ENCODE results near the gene LDLRAD1. TPM values are rescaled to one million over a fixed set of nuclear protein-coding genes. Genes with fewer than 3 reads are reported as not detected.
"Not testable (repeated sequence)": the region's sequence is repeated elsewhere in the genome, so short reads cannot be mapped to it uniquely, and the experiment has no call there.

The LDLRAD1 gene
- total RNA-seq, 1 donor: not detected

DNA sequence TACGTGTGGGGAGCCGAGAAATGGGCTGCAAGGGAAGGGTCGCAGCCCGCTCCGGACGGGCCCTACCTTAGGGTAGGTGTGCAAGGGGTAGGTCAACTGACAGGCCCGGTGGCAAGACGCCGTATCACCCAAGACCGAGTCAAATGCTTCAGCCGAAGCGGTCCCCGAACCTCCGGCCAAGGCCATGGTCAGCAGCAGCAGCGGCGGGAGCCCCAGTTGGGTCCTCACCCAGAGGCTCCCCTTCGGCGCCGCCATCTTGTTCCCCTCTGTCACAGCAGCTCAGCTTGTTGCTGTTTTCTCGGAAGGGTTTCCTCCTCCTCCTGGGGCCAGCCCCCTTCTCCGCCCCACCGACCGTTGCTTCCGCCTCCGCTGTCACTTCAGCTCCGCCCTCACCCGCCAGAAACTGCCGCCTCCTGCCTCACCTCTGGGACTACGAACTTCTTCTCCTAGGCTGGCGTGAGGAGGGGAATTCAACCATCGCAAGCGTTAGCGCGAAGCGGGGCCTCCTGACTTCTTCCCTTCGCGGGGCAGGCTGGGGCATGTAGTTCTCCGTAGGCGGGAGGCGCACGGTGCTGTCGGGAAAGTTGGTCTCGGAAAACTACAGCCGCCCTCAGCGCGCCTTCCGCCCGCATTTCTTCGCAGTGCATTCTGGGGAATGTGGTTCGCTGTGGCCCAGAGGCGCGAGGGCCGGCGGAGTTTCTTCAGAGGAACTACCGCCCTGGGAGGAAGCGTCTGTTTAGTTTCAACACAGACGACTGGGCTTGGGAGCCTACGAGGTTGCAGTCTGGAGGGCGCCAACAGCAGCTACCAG lies 35.2 kb upstream of the LDLRAD1 start, which contains the start of the genes TCEANC2 and TMEM59:
Gene TCEANC2, plus strand, starts transcription at position 675 of the 811 bp plus-strand sequence. CDS start 815 bp downstream, outside the sequence.
Gene TMEM59, minus strand, starts transcription at position 271 of the 811 bp plus-strand sequence. Its CDS starts 16 bp downstream, at position 255.
- H3K27ac ChIP-seq (ENCODE audit: low read depth, low read length): peak within 1 kb of the TSS; percentile 86
- no peaks in the 10 kb centered on the region for H3K36me3 ChIP-seq (ENCODE audit: insufficient read depth, low read length)
- no peaks in the 10 kb centered on the region for H3K27me3 ChIP-seq (ENCODE audit: insufficient read depth, low read length)
- H3K9me3 ChIP-seq (ENCODE audit: low read depth, low read length): no peaks in the 10 kb centered on the region
- peaks cover 14% of the 10 kb centered on the region for H4K20me1 ChIP-seq (ENCODE audit: insufficient read depth, low read length)
- peak within 1 kb of the TSS; percentile 95 for H3K4me2 ChIP-seq (ENCODE audit: insufficient read depth, low read length)
- peaks cover 52% of the 10 kb centered on the region for H3K79me2 ChIP-seq (ENCODE audit: insufficient read depth, low read length)
- DNase-seq (ENCODE audit: insufficient read length, low spot score, missing footprints): peak; percentile 95
- H3K4me3 ChIP-seq (ENCODE audit: insufficient read depth, low read length): peak within 1 kb of the TSS; percentile 89
- H2AFZ ChIP-seq (ENCODE audit: low read length): peak within 1 kb of the TSS; percentile 96
- no peak for TF ChIP-seq CTCF (IDR thresholded peaks at IDR 0.05; ENCODE audit: extremely low read depth, low read depth, low read length)
- peaks cover 20% of the 10 kb centered on the region for H3K4me1 ChIP-seq (ENCODE audit: insufficient read depth, low read length)

DNA sequence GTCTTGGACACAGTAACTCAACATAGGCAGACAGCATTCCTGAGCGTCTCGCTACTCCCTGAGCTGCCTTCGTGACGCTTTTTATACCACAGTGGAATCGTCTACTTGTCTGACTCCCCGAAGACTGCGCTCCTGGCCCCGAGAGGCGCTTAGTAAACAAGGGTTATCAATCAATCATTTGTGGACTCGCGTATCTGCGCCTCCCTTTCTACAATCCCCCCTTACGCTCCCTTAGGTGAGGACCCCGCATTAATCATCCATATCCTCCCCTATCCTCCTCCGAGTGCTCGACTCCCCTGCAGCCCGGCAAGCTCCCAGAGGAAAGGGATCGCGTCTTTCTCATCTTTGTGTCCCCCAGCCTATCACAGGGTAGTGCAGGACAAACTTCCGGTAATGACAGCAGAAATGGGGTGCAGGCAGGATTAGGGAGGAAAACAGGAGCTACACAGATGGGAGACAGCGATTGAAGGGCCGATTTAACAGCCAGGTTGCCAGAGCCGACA lies 34.5 kb upstream of the LDLRAD1 start:
- no peaks in the 10 kb centered on the region for H3K9me3 ChIP-seq (ENCODE audit: low read depth, low read length)
- DNase-seq (ENCODE audit: insufficient read length, low spot score, missing footprints): peak; percentile 71
- TF ChIP-seq CTCF (IDR thresholded peaks at IDR 0.05; ENCODE audit: extremely low read depth, low read depth, low read length): no peak
- peaks cover 59% of the 10 kb centered on the region for H3K79me2 ChIP-seq (ENCODE audit: insufficient read depth, low read length)
- peaks cover 27% of the 10 kb centered on the region for H3K4me1 ChIP-seq (ENCODE audit: insufficient read depth, low read length)
- peak overlapping the region; percentile 86 for H3K27ac ChIP-seq (ENCODE audit: low read depth, low read length)
- peak overlapping the region; percentile 93 for H3K4me2 ChIP-seq (ENCODE audit: insufficient read depth, low read length)
- no peaks in the 10 kb centered on the region for H3K36me3 ChIP-seq (ENCODE audit: insufficient read depth, low read length)
- H2AFZ ChIP-seq (ENCODE audit: low read length): peak overlapping the region; percentile 95
- no peaks in the 10 kb centered on the region for H3K27me3 ChIP-seq (ENCODE audit: insufficient read depth, low read length)
- peak overlapping the region; percentile 89 for H3K4me3 ChIP-seq (ENCODE audit: insufficient read depth, low read length)
- H4K20me1 ChIP-seq (ENCODE audit: insufficient read depth, low read length): peaks cover 21% of the 10 kb centered on the region

- no peaks in the 10 kb centered on the region for H3K27me3 ChIP-seq (ENCODE audit: insufficient read depth, low read length)
- H3K4me3 ChIP-seq (ENCODE audit: insufficient read depth, low read length): peak overlapping the region; percentile 89
- peak overlapping the region; percentile 95 for H2AFZ ChIP-seq (ENCODE audit: low read length)
- H3K9me3 ChIP-seq (ENCODE audit: low read depth, low read length): no peaks in the 10 kb centered on the region
- H3K4me1 ChIP-seq (ENCODE audit: insufficient read depth, low read length): peaks cover 32% of the 10 kb centered on the region
- H4K20me1 ChIP-seq (ENCODE audit: insufficient read depth, low read length): peaks cover 26% of the 10 kb centered on the region
- no peak for DNase-seq (ENCODE audit: insufficient read length, low spot score, missing footprints)
- peaks cover 64% of the 10 kb centered on the region for H3K79me2 ChIP-seq (ENCODE audit: insufficient read depth, low read length)
- TF ChIP-seq CTCF (IDR thresholded peaks at IDR 0.05; ENCODE audit: extremely low read depth, low read depth, low read length): no peak
- H3K36me3 ChIP-seq (ENCODE audit: insufficient read depth, low read length): no peaks in the 10 kb centered on the region
- H3K27ac ChIP-seq (ENCODE audit: low read depth, low read length): peak overlapping the region; percentile 86
- H3K4me2 ChIP-seq (ENCODE audit: insufficient read depth, low read length): peak overlapping the region; percentile 93
These were observed 34.0 kb upstream of the LDLRAD1 start for GRCh38 chr1:54051933-54052430.

DNA sequence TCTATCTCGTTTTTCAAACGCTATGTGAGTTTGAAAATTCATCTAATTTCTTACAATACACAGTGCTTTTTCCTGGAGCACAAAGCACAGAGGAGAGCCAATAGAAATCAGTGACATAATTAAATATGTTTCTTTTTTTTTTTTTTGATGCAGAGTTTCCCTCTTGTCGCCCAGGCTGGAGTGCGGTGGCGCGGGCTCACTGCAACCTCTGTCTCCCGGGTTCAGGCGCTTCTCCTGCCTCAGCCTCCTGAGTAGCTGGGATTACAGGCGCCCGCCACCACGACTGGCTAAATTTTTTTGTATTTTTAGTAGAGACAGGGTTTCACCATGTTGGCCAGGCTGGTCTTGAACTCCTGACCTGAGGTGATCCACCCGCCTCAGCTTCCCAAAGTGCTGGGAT lies 32.4 kb upstream of the LDLRAD1 start:
- not testable (repeated sequence) for H3K9me3 ChIP-seq (ENCODE audit: low read depth, low read length); H2AFZ ChIP-seq (ENCODE audit: low read length); DNase-seq (ENCODE audit: insufficient read length, low spot score, missing footprints); H3K27ac ChIP-seq (ENCODE audit: low read depth, low read length); H3K36me3 ChIP-seq (ENCODE audit: insufficient read depth, low read length); H3K4me3 ChIP-seq (ENCODE audit: insufficient read depth, low read length); H3K4me2 ChIP-seq (ENCODE audit: insufficient read depth, low read length); H3K27me3 ChIP-seq (ENCODE audit: insufficient read depth, low read length)
- H3K4me1 ChIP-seq (ENCODE audit: insufficient read depth, low read length): peaks cover 41% of the 10 kb centered on the region
- H4K20me1 ChIP-seq (ENCODE audit: insufficient read depth, low read length): peaks cover 38% of the 10 kb centered on the region
- H3K79me2 ChIP-seq (ENCODE audit: insufficient read depth, low read length): peaks cover 76% of the 10 kb centered on the region

Data from osteoblast (primary cell).